Stomach (tissue), 4 donors: ENCODE data around the gene ATG7.

Experiments used
- POLR2A ChIP-seq, 4 donors: fragments of 450-650 bp; IDR thresholded peaks; one replicate each; pipeline ENCODE4 v1.6.1; 2016; ENCODE audit warnings: antibody characterized with exemption in 4 of 4, control low read depth in 2 of 4, mild to moderate bottlenecking in 1 of 4, moderate library complexity in 1 of 4
- POLR2AphosphoS5 ChIP-seq, 3 donors: sonication (generic); formaldehyde crosslinking; IDR thresholded peaks; one replicate each; pipeline ENCODE4 v1.6.1; 2016; ENCODE audit warnings: antibody characterized with exemption in 3 of 3
- TF ChIP-seq, protein P1 (sequence below), 7 experiments: fragments of 450-650 bp in 4 of 7; fragments of 200-600 bp in 3 of 7; sonication (generic) in 3 of 7; IDR thresholded peaks; one replicate each; pipeline ENCODE4 v1.5.1; 2016 to 2019; ENCODE audit warnings: antibody characterized with exemption in 7 of 7, control low read depth in 2 of 7, mild to moderate bottlenecking in 1 of 7

DNA sequence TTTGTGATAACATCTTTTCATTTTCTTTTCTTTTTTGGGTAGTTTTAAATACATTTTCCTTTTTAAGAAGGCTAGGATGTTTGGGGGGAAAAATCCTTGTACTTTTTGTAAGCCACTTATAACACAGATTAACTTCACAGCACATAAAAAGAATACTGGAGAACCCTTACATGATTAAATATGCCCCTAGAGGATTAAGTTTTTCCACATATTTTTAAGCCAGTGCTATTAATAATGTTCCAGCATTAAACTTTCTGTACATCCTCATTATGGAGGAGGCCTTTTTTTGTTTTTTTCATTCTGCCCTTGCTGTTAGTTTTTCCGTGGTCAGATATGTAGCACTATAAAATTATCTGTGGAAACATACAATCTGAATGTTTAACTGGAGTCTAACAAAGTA is 147.9 kb downstream of the ATG7 start:
- TF ChIP-seq, protein P1, sequence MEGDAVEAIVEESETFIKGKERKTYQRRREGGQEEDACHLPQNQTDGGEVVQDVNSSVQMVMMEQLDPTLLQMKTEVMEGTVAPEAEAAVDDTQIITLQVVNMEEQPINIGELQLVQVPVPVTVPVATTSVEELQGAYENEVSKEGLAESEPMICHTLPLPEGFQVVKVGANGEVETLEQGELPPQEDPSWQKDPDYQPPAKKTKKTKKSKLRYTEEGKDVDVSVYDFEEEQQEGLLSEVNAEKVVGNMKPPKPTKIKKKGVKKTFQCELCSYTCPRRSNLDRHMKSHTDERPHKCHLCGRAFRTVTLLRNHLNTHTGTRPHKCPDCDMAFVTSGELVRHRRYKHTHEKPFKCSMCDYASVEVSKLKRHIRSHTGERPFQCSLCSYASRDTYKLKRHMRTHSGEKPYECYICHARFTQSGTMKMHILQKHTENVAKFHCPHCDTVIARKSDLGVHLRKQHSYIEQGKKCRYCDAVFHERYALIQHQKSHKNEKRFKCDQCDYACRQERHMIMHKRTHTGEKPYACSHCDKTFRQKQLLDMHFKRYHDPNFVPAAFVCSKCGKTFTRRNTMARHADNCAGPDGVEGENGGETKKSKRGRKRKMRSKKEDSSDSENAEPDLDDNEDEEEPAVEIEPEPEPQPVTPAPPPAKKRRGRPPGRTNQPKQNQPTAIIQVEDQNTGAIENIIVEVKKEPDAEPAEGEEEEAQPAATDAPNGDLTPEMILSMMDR (IDR thresholded peaks at IDR 0.05), result no peak
- TF ChIP-seq POLR2A (IDR thresholded peaks at IDR 0.05) (no peak), POLR2AphosphoS5 (IDR thresholded peaks at IDR 0.05) (no peak)
